AG04450 (cell line): ENCODE results near the gene EIF2D. TPM values are rescaled to one million over a fixed set of nuclear protein-coding genes. Genes with fewer than 3 reads are reported as not detected.

ENCODE experiments used
- CTCF ChIA-PET: fragments of 300-600, 350-600 bp; formaldehyde crosslinking; extraction: SDS; loops from one replicate; lab custom pipeline; 2022; ENCODE audit warnings: antibody characterized with exemption, inconsistent platforms; lab: Charles Lee
- POLR2A ChIA-PET: fragments of 350-600 bp; formaldehyde crosslinking; extraction: SDS; loops from one replicate; lab custom pipeline; 2021; ENCODE audit warnings: antibody characterized with exemption, inconsistent platforms; lab: Yijun Ruan, JAX
- DNase-seq: peaks from one replicate; pipeline ENCODE4 v3.0.0-alpha.2; 2011; ENCODE audit warnings: low read depth, low spot score
- H3K27ac ChIP-seq: one replicate; pipeline ENCODE4 v1.5.1; 2012; ENCODE audit warnings: low read depth, low read length, control low read depth
- H3K27me3 ChIP-seq: one replicate; pipeline ENCODE4 v1.6.0; 2012; ENCODE audit warnings: low read length; ENCODE audit not compliant: control insufficient read depth, insufficient read depth
- H3K4me3 ChIP-seq: 2 replicates; pipeline ENCODE4 v1.5.1; 2011; ENCODE audit warnings: mild to moderate bottlenecking, low read depth, low read length, control low read depth
- H3K9me3 ChIP-seq: 2 replicates; pipeline ENCODE4 v1.5.1; 2012; ENCODE audit warnings: low read length; ENCODE audit not compliant: control insufficient read depth, insufficient read depth
- polyA plus RNA-seq: library from polyadenylated mRNA; depleted of rRNA; stranded (reverse); fragments of >200 nt; gene quantifications from 2 replicates; pipeline ENCODE4 v1.2.3, GENCODE V29; 2011; rRNA removed
- TF ChIP-seq, protein P1 (sequence below): IDR thresholded peaks from 2 replicates; pipeline ENCODE4 v1.5.1; 2011; ENCODE audit warnings: low read depth, low read length, control low read depth, inconsistent platforms

Gene EIF2D
- polyA plus RNA-seq, 1 experiment, result 74.0 TPM

DNA sequence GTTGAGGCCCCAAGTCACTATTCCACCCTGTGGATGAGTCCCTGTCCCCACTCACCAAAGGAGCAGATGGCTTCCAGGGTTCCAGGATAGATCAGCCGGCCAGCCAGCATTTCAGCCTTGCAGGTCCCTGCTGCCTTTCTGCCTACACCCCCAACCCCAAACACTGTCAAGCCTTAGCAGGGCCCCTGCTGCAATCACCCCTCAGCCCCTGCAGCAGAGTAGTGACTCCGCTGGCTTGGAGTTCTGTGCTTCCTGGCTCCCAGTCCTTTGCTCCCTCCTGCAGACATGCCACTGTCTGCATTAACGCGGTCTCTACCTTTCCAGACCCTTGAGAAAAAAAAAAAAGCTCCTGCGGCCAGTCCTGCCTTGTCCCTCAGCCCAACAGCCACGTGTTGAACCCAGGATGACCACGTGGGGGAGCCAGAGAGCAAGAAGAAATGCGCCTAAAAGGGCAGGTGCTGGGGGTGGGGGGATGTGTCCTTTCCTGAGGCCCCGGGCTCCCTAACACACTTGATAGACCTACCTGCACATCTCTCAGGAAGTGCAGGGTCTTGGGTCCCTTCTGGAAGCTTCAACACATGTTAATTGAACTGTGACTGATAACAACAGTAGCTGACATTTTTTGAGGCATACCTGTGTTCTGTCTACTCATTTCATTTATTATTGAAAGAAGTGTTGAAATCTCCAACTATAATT lies 67.6 kb downstream of the EIF2D start:
- H3K27me3 ChIP-seq, result peaks cover 13% of the 10 kb centered on the region
- H3K9me3 ChIP-seq, result no peaks in the 10 kb centered on the region
- TF ChIP-seq, protein P1, sequence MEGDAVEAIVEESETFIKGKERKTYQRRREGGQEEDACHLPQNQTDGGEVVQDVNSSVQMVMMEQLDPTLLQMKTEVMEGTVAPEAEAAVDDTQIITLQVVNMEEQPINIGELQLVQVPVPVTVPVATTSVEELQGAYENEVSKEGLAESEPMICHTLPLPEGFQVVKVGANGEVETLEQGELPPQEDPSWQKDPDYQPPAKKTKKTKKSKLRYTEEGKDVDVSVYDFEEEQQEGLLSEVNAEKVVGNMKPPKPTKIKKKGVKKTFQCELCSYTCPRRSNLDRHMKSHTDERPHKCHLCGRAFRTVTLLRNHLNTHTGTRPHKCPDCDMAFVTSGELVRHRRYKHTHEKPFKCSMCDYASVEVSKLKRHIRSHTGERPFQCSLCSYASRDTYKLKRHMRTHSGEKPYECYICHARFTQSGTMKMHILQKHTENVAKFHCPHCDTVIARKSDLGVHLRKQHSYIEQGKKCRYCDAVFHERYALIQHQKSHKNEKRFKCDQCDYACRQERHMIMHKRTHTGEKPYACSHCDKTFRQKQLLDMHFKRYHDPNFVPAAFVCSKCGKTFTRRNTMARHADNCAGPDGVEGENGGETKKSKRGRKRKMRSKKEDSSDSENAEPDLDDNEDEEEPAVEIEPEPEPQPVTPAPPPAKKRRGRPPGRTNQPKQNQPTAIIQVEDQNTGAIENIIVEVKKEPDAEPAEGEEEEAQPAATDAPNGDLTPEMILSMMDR, result peak; percentile 88
- DNase-seq, result no peak
- no peak overlapping the region for H3K27ac ChIP-seq
- CTCF ChIA-PET, result interaction anchor here (0.6 to 4.4 kb wide), 41 partner anchors 10 to 955 kb away, joined by 3 to 79 read pairs (median 6); partner anchors contain the start of gene RASSF5
- no peak overlapping the region for H3K4me3 ChIP-seq
- POLR2A ChIA-PET, result no interaction called here

Other genes with a start within 250 kb of the EIF2D start
- 20.8 and 27.6 TPM in 2 replicates for gene IKBKE, start 142.0 kb downstream of the EIF2D start, polyA plus RNA-seq
- gene RASSF5, start 104.9 kb downstream of the EIF2D start, polyA plus RNA-seq, result 2.3 and 2.4 TPM in 2 replicates
- 13.4 and 13.8 TPM in 2 replicates for gene DYRK3, start 23.1 kb upstream of the EIF2D start, polyA plus RNA-seq
- 64.9 and 76.2 TPM in 2 replicates for gene MAPKAPK2, start 72.4 kb upstream of the EIF2D start, polyA plus RNA-seq
- gene IL19, start 158.3 kb upstream of the EIF2D start, polyA plus RNA-seq, result 0.07 TPM in 1 of 2 replicates, not detected in the other
- not detected in 2 replicates for gene IL10, start 160.0 kb upstream of the EIF2D start, polyA plus RNA-seq